NT2/D1 (cell line): ENCODE data around the gene MAML3.

ENCODE experiments used
- SUZ12 ChIP-seq: IDR thresholded peaks from 2 replicates; pipeline ENCODE4 v1.6.1; 2011; ENCODE audit not compliant: insufficient read length, insufficient read depth; ENCODE audit errors: extremely low read depth
- YY1 ChIP-seq: IDR thresholded peaks from 2 replicates; pipeline ENCODE4 v1.6.1; 2011; ENCODE audit not compliant: insufficient read length, insufficient read depth
- ZNF274 ChIP-seq: IDR thresholded peaks from 2 replicates; pipeline ENCODE4 v1.6.1; 2011; ENCODE audit warnings: mild to moderate bottlenecking, low read depth, low read length

DNA sequence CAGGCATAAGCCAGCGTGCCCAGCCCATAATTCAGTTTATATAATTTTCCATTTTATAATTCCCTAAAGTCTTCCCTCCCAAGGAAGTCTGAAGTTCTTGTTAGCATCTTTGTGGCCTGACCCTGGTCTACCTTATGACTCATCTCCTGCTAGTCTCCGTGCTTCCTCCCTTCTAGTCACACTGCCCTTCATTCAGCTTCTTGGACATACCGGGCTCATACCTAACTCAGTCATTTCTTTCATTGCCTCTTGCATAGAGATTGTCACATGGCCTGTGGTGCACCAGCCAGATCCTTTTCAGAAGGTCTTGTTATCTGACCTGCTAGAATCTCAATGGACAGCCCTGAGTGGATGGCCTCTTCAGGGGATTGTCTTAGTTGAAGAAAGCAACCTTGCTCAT, 22.8 kb upstream of the MAML3 start:
- TF ChIP-seq SUZ12 (no peak), YY1 (no peak), ZNF274 (no peak)
